HG03432 (cell line): ENCODE results near the gene MED16.

ENCODE experiments used
- ATAC-seq: cut with Tn5 transposase; IDR thresholded peaks from one replicate; pipeline ENCODE4 v1.9.1; 2021; ENCODE audit warnings: mild to moderate bottlenecking, moderate library complexity; ENCODE audit not compliant: unreplicated experiment

MED16 gene

DNA sequence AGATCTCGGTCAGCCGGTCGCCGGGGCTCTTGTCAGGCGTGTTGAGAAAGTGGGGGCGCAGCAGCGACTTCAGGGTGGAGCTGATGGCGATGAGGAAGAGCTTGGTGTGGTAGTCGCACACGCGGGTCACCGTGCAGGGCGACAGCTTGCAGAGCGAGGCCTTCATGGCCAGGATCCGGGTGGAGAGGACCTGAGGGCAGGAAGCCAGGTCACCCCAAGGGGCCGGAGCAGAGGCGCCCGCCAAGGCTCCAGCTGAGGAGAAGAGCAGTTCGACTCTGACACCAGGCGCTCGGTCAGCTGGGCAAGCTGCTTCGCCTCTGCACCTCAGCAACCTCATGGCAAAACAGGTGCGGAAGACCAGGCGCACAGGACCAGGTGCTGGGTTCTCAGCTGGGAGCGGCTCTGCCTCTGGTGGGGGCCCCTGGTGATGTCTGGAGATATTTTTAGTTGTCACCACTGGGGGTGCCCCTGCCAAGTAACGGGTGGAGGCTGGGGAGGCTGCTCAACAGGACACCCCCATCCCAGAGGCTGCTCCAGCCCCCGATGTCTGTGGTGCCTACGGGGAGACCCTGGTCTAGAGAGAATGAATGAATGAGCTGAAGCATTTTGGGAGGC, 17.6 kb downstream of the MED16 start:
- ATAC-seq, result no peak

DNA sequence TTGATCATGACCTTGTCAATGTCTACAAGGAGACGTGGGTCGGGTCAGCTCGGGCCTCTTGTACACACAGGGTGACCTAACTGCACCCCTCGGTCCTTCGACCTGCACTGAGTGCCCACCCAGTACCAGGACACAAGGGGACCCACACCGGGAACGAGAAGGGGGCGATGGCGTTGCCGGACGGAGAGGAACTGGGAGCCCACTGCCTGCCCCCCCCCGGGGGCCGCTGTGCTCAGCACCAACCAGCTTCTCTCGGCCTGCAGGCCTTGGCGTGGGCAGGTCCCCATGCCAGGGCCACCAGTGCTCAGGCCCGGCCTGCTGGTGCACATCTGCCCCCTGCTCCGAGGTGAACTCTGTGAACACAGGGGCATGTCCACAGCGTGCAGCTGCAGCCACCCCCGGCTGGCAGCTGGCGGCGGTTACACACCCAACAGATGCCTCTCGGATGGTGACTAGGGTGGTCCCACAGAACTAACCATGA, 19.4 kb downstream of the MED16 start:
- no peak for ATAC-seq

DNA sequence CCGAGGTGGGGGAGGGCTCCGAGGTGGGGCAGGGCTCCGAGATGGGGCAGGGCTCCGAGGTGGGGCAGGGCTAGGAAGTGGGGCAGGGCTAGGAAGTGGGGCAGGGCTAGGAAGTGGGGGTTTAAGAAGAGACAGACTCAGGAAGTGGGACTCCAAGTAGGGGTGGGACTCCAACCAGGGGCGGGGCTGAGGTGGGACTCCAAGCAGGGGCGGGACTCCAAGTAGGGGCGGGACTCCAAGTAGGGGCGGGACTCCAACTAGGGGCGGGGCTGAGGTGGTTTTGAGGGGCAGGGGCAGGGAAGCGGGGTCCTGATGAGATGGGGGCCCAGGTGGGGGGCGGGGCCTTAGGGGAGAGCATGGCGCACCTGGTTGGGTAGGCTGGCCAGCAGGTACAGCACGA, 19.9 kb downstream of the MED16 start:
- no peak for ATAC-seq

GRCh38 chr19:872266-872951, 20.6 kb downstream of the MED16 start:
- ATAC-seq, result no peak

- ATAC-seq, result no peak
Measured at GRCh38 chr19:871446-872265, 21.3 kb downstream of the MED16 start.

GRCh38 chr19:870963-871401, 22.0 kb downstream of the MED16 start:
- no peak for ATAC-seq

GRCh38 chr19:870314-870713, 22.7 kb downstream of the MED16 start:
- ATAC-seq, result no peak

DNA sequence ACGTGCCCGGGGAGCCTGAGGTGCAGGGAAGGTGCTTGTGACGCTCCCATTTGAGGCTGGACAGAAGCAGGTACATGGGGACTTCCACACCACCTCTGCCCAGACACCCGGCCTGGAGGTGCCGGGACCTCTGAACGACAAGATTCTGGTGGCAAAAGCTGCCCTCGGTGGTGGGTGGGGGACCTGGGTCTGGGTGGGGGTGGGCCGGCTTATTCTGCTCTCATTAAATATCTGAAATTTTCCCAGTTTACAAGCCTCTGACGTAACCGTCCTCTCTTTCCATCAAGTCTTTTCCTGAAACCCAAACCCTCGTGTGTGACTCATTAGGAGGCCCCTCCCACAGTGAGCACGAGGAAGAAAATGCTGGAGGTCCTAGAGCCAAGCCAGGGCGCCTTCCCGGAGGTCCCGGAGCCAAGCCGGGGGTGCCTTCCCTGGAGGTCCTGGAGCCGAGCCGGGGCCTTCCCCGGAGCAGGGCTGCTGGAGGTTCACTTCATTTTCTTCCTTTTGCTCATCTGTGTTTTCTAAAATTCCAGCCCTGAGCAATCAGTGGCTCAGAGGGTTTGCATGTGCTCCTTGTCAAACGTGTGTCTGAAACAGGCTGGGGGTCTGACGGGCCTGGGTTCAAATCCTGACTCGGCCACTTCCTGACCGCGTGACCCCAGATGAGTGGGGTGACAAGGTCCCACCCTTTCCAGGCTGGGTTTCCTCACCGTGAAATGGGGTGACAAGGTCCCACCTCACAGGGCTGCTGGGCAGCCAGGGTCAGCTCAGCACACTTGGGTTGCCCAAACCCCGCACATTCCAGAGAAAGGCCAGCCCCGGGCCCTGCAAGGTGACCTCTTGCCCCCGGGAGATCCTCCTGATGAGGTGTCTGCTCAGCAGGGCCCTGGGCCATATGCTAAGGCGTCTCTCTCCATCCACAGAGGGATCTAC, 23.5 kb downstream of the MED16 start:
- ATAC-seq, result no peak

GRCh38 chr19:868458-869244, 24.3 kb downstream of the MED16 start:
- ATAC-seq, result no peak

- no peak for ATAC-seq
Measured at GRCh38 chr19:867855-868457, 25.0 kb downstream of the MED16 start.

DNA sequence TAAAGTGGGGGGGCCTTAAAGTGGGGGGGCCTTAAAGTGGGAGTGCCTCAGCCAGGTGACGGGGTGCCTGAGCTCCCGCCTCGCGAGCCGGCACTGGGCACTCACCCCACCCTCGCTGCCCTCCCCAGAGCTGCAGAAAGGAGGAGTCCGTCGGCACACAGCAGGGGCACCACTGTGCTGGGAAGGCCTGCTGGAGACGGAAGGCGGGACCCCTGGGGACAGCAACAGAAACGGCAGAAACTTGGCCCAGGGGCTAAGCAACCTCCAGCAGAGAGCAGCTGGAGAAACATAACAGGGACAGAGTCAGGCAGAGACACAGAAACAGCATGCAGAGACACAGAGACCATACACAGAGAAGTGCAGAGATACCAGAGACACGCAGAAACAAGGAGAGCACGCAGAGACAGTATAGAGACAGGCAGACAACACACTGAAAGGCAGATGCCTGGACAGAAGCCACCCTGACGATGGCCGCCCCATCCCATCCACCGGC, 25.6 kb downstream of the MED16 start:
- ATAC-seq, result no peak

- no peak for ATAC-seq
Measured at GRCh38 chr19:866769-867300, 26.2 kb downstream of the MED16 start.

- ATAC-seq, result no peak
Measured at GRCh38 chr19:863315-863620, 29.7 kb downstream of the MED16 start.

DNA sequence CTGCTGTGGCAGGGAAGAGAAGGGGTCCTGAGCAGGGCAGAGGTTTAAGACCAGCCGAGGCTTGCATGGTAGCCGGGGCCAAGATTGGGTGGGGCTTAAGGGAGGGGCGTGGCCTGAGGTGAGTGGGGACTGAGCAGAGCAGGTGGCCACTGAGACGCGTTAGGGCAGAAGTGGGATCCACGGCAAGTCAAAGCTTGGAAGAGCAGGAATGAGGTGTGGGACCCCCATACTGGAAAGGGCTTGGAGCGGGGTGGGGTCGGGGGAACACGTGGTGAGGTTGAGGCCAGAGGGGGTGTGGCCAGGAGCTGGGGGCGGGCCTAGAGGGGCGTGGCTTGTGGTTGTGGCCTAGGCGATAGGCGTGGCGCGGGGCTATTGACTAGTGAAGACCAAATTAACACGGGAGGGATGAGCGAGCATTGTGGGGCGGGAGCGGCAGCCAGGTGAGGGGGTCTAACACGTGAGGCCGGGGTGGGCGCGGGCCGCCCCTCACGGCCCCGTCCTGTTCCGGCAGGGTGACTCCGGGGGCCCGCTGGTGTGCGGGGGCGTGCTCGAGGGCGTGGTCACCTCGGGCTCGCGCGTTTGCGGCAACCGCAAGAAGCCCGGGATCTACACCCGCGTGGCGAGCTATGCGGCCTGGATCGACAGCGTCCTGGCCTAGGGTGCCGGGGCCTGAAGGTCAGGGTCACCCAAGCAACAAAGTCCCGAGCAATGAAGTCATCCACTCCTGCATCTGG, 30.2 kb downstream of the MED16 start:
- no peak for ATAC-seq

- no peak for ATAC-seq
Measured at GRCh38 chr19:861756-862580, 31.0 kb downstream of the MED16 start.

DNA sequence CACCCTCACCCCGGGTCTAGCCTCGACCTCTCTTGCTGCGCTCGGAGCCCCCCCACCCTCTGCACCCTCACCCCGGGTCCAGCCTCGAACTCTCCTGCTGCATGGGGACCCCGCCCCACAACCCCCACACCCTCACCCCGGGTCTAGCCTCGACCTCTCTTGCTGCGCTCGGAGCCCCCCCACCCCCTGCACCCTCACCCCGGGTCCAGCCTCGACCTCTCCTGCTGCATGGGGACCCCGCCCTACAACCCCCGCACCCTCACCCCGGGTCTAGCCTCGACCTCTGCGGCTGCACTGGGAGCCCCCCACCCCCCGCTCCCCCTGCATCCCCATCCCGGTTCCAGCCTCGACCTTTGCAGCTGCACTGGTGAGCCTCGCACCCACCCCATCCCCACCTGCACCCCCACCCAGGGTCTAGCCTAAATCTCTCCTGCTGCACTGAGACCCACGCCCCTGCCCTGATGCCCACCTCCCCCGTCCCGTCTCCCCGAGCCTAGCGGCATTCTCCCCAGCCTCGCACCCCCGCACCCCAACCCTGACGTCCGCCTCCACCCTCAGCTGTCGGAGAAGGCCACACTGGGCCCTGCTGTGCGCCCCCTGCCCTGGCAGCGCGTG, 31.7 kb downstream of the MED16 start:
- no peak for ATAC-seq
